Heart right ventricle (tissue), 16 donors: ENCODE measurements around the gene KCNMA1. TPM values are rescaled to one million over a fixed set of nuclear protein-coding genes. Genes with fewer than 3 reads are reported as not detected.
"Not testable (repeated sequence)": the region's sequence is repeated elsewhere in the genome, so short reads cannot be mapped to it uniquely, and the experiment has no call there.

Experiments used
- ATAC-seq, 8 donors: fragments of 200-7000 bp; cut with Tn5 transposase; one replicate each; pipeline ENCODE4 v1.9.1; 2020; ENCODE audit warnings: mild to moderate bottlenecking in 8 of 8, moderate library complexity in 8 of 8, moderate number of reproducible peaks in 1 of 8
- DNase-seq, 2 donors: peaks; one replicate each; pipeline ENCODE4 v3.0.0-alpha.2; 2020
- H3K27ac ChIP-seq, 10 donors: fragments of 200-600 bp; sonication (generic) in 2 of 10; one replicate each; pipeline versions ENCODE4 v1.5.0 to v1.8.0; 2020 to 2022; ENCODE audit warnings: mild to moderate bottlenecking in 3 of 10
- H3K27me3 ChIP-seq, 7 donors: fragments of 200-600 bp; one replicate each; pipeline ENCODE4 v1.8.0; 2021 to 2022; ENCODE audit warnings: mild to moderate bottlenecking in 2 of 7
- H3K36me3 ChIP-seq, 9 donors: fragments of 200-600 bp; sonication (generic) in 1 of 9; one replicate each; pipeline versions ENCODE4 v1.5.0 to v1.8.0; 2020 to 2022; ENCODE audit warnings: mild to moderate bottlenecking in 2 of 9
- H3K4me1 ChIP-seq, 9 donors: fragments of 200-600 bp; sonication (generic) in 1 of 9; one replicate each; pipeline versions ENCODE4 v1.5.0 to v1.8.0; 2020 to 2022; ENCODE audit warnings: mild to moderate bottlenecking in 4 of 9
- H3K4me3 ChIP-seq, 10 donors: fragments of 200-600 bp; sonication (generic) in 2 of 10; one replicate each; pipeline versions ENCODE4 v1.5.0 to v1.8.0; 2020 to 2022; ENCODE audit warnings: mild to moderate bottlenecking in 7 of 10, moderate library complexity in 2 of 10
- H3K9me3 ChIP-seq, 11 donors: fragments of 200-600 bp in 10 of 11; sonication (generic) in 2 of 11; one replicate each; pipeline versions ENCODE4 v1.5.0 to v1.8.0; 2013 to 2022; ENCODE audit warnings: mild to moderate bottlenecking in 2 of 11, control low read depth in 1 of 11, moderate library complexity in 1 of 11
- CTCF ChIP-seq, 9 donors: fragments of 200-600 bp; sonication (generic) in 2 of 9; IDR thresholded peaks; one replicate each; pipeline versions ENCODE4 v1.5.0 to v1.8.0; 2021 to 2022; ENCODE audit warnings: antibody characterized with exemption in 9 of 9, mild to moderate bottlenecking in 5 of 9, moderate library complexity in 1 of 9
- WGBS, 2 donors: extraction: QIAGEN DNeasy Blood & Tissue Kit; methylation state at CpG; one replicate each; pipeline ENCODE4 v1.1.7; 2013; ENCODE audit warnings: inconsistent platforms in 1 of 2; 5-methylcytosine and 5-hydroxymethylcytosine counted together
- intact Hi-C, 10 donors: fragments of 100-400 bp; cut with DNase I; formaldehyde crosslinking; loops; one replicate each; pipeline versions ENCODE4 v1.11.1 to v1.14.2; 2022
- polyA plus RNA-seq, 2 donors: library from polyadenylated mRNA; stranded (reverse); fragments of 200-250 nt; gene quantifications; one replicate each; pipeline ENCODE4 v1.2.3, GENCODE V29; 2013
- total RNA-seq, 10 donors: library from RNA; stranded (reverse); fragmentation: NEBNext Ultra II Directional in 3 of 10; extraction: Animal tissue kit (Norgen Biotek cat#: 25700) in 3 of 10; gene quantifications; one replicate each; pipeline versions ENCODE4 v1.2.1 to v1.2.4, GENCODE V29; 2021 to 2023
- donor health status: Arrhythmogenic right ventricular cardiomyopathy.
- donor health status: ischemic (EF 13 %, LVEDD 7.1; RV severe dilation, severe dysfunction).
- donor health status: healthy with polysubstance abuse.
- donor health status: DM: no; HTN: yes; CAD: no.
- donor health status: DM: no; HTN: no; CAD: no.
- donor health status: ischemic (EF 25% LVEDD 6.9; RV normal size, moderate dysfunction).
- donor health status: ischemic (EF 25% LVEDD 5.7; RV mildly dilated, moderate dysfunction).
- donor health status: healthy.
- donor health status: DM: yes; HTN: yes; CAD: no.
- donor health status: Ischemic cardiomyopathy.
- donor health status: ischemic (EF 35%, LVEDD 5.7; RV mildly dilated, moderate dysfunction).
- donor health status: nonischemic (EF 11% LVEDD 7.7; RV severe dilation, severe dysfunction).
- donor health status: DM: yes; HTN: yes; CAD: no.
- donor health status: PGD.
- donor health status: ischemic (EF 29% LVEDD 5.4; RV normal size, mild dysfunction).
- donor health status: nonischemic (EF 23%, LVEDD 6.1; RV moderate dilation, normal function).

Gene KCNMA1
- total and polyA plus RNA-seq, 12 donors: 0.59 to 5.3 (median 1.6) TPM

GRCh38 chr10:77391605-77392235 is 245.9 kb downstream of the KCNMA1 start:
- intact Hi-C loops: loop anchor here (1.0 to 10.0 kb wide), 8 partner anchors 217 to 253 kb away; no protein-coding TSS in a partner anchor
- DNase-seq (peak; percentile 60 to 78), ATAC-seq (peak in 7 of 8 donors; percentile 65 to 82 (median 75))
- Histone ChIP-seq H3K4me3 (no peak overlapping the region), H3K27me3 (peaks cover 0 to 23% (median 3%) of the 10 kb centered on the region in 7 donors), H3K4me1 (peaks cover 0 to 29% (median 12%) of the 10 kb centered on the region in 9 donors), H3K9me3 (no peaks in the 10 kb centered on the region), H3K27ac (no peak overlapping the region), H3K36me3 (no peaks in the 10 kb centered on the region)
- 10 to 18% methylated on average over 12 of the region's 12 CpGs for WGBS, 2 donors
- TF ChIP-seq CTCF (IDR thresholded peaks at IDR 0.05): peak in 8 of 9 donors; percentile 15 to 62 (median 56)

- DNase-seq (no peak), ATAC-seq (peak in 6 of 8 donors; percentile 51 to 88 (median 72))
- intact Hi-C loops: loop anchor here (2.0 to 10.0 kb wide), 6 partner anchors 216 to 254 kb away; no protein-coding TSS in a partner anchor
- H3K9me3 ChIP-seq: no peaks in the 10 kb centered on the region
- no peaks in the 10 kb centered on the region for H3K36me3 ChIP-seq
- peaks cover 0 to 30% (median 3%) of the 10 kb centered on the region in 7 donors for H3K27me3 ChIP-seq
- 28% methylated on average over 2 of the region's 2 CpGs for WGBS, 2 donors
- peak overlapping the region in 2 of 10 donors; percentile 19 to 51 for H3K27ac ChIP-seq
- no peak overlapping the region for H3K4me3 ChIP-seq
- H3K4me1 ChIP-seq: peaks cover 0 to 29% (median 12%) of the 10 kb centered on the region in 9 donors
- no peak for TF ChIP-seq CTCF (IDR thresholded peaks at IDR 0.05)
These were observed 247.1 kb downstream of the KCNMA1 start for GRCh38 chr10:77390481-77390891.

- ATAC-seq: no peak
- no peak for TF ChIP-seq CTCF (IDR thresholded peaks at IDR 0.05)
- Histone ChIP-seq H3K36me3 (no peaks in the 10 kb centered on the region), H3K4me1 (peaks cover 0 to 29% (median 12%) of the 10 kb centered on the region in 9 donors), H3K4me3 (no peak overlapping the region), H3K27me3 (peaks cover 0 to 35% (median 5%) of the 10 kb centered on the region in 7 donors), H3K27ac (no peak overlapping the region), H3K9me3 (no peaks in the 10 kb centered on the region)
- no peak for DNase-seq
- 62% methylated on average over 2 of the region's 2 CpGs for WGBS, 2 donors
- intact Hi-C loops: loop anchor here in 1 of 10 donors (10.0 kb wide), 1 partner anchor 214 kb away; no protein-coding TSS in a partner anchor
These were observed 249.0 kb downstream of the KCNMA1 start for GRCh38 chr10:77388571-77389100.

GRCh38 chr10:77387701-77388100 is 249.9 kb downstream of the KCNMA1 start:
- not testable (repeated sequence) for DNase-seq

More at GRCh38 chr10:77387701-77388100, 249.9 kb downstream of the KCNMA1 start:
- Histone ChIP-seq H3K4me1 (peaks cover 0 to 27% (median 12%) of the 10 kb centered on the region in 9 donors), H3K27me3 (peaks cover 0 to 35% (median 5%) of the 10 kb centered on the region in 7 donors)
- not testable (repeated sequence) for H3K9me3 ChIP-seq, H3K27ac ChIP-seq, ATAC-seq, H3K4me3 ChIP-seq, H3K36me3 ChIP-seq
- intact Hi-C loops: loop anchor here in 1 of 10 donors (10.0 kb wide), 1 partner anchor 213 kb away; no protein-coding TSS in a partner anchor
- 90 to 92% methylated on average over 2 of the region's 2 CpGs for WGBS, 2 donors
